ENCODE measurements around the gene KLK4. TPM values are rescaled to one million over a fixed set of nuclear protein-coding genes. Genes with fewer than 3 reads are reported as not detected.

KLK4 gene, protein sequence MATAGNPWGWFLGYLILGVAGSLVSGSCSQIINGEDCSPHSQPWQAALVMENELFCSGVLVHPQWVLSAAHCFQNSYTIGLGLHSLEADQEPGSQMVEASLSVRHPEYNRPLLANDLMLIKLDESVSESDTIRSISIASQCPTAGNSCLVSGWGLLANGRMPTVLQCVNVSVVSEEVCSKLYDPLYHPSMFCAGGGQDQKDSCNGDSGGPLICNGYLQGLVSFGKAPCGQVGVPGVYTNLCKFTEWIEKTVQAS
- 1 to 10 TPM in 3 of 4 donors, not detected in 1; 1.1 to 3.1 (median 1.9) TPM for total RNA-seq

DNA sequence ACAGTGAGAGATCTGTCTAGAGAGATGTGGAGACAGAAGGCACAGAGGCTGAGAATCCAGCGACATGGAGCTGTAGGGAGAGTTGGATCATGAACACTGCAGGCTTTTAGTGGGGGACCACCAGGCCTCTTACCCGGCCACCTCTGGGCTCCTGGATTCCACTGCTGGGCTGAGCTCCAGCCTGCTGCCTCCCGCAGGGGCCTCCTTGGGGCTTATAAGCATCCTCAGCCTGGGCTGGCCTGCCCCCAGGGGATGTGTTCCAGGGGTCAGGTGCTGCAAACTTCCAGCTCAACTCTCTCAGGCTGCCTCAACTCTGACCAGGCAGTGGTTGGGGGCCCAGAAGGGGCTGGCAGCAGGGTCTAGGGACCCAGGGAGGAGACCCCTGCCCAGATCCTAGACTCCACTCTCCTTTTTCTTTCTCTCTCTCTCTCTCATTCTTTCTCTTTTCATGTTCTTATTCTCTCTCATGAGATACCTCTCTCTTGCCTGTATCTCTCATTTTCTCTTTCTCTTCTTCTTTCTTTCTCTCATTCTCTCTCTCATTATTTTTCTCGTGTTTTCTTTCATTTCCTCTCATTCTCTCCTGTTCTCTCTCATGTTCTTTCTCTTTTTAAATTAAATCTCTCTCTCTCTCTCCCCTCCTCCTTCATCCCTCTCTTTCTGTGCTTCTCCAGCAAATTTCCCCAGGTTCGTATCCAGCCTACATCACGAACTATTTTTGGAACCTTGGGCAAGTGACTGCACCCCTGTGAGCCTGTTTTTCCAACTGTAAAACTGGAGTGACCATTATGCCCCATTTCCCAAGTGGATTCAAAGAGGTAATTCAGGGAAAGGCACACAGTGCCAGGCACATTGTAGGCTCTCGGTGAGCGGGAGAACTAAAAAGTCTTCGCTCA, at the start of gene KLK4:
Gene KLK4 (minus strand): TSS at position 190 of the 896 bp plus-strand sequence. CDS start 657 bp downstream, outside the sequence.
- Histone ChIP-seq H3K27ac (no peak within 1 kb of the TSS), H3K9me3 (no peaks in the 10 kb centered on the region), H3K4me3 (replicated peaks in 1 of 3) (no peak within 1 kb of the TSS), H3K4me1 (peaks cover 6 to 12% of the 10 kb centered on the region in 2 donors), H3K36me3 (no peaks in the 10 kb centered on the region), H3K27me3 (no peaks in the 10 kb centered on the region)
- TF ChIP-seq, protein P1, sequence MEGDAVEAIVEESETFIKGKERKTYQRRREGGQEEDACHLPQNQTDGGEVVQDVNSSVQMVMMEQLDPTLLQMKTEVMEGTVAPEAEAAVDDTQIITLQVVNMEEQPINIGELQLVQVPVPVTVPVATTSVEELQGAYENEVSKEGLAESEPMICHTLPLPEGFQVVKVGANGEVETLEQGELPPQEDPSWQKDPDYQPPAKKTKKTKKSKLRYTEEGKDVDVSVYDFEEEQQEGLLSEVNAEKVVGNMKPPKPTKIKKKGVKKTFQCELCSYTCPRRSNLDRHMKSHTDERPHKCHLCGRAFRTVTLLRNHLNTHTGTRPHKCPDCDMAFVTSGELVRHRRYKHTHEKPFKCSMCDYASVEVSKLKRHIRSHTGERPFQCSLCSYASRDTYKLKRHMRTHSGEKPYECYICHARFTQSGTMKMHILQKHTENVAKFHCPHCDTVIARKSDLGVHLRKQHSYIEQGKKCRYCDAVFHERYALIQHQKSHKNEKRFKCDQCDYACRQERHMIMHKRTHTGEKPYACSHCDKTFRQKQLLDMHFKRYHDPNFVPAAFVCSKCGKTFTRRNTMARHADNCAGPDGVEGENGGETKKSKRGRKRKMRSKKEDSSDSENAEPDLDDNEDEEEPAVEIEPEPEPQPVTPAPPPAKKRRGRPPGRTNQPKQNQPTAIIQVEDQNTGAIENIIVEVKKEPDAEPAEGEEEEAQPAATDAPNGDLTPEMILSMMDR (IDR thresholded peaks at IDR 0.05), result no peak
- no peak for TF ChIP-seq POLR2A (IDR thresholded peaks at IDR 0.05)
- WGBS, 2 donors, result 64 to 75% methylated on average over 9 of the region's 9 CpGs
- no peak for DNase-seq
- intact Hi-C loops (cut with DNase I), result no loop called here

DNA sequence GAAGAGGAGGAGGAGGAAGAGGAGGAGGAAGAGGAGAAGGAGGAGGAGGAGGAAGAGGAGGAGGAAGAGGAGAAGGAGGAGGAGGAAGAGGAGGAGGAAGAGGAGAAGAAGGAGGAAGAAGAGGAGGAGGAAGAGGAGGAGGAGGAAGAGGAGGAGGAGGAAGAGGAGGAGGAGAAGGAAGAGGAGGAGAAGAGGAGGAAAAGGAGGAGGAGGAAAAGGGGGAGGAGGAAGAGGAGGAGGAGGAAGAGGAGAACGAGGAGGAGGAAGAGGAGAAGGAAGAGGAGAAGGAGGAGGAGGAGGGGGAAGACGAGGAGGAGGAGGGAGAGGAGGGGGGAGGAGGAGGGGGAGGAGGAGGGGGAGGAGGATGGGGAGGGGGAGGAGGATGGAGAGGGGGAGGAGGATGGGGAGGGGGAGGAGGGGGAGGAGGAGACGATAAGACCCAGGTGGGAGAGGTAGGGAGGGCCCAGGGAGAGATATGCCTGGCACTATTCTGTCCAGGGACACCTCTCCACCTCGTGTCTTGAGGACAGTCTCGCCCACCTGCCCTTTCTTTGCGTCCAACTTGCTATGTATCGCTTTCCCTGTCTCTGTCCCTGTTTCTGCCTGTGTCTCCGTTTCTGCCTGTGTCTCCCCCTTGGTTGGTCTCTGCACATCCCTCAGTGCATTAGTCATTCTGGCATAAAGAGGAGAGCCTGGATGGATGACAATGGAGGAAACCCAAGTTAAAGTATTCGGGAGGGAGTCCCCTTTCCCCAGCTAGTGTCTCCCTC, 48.7 kb upstream of the KLK4 start:
- no peak for TF ChIP-seq POLR2A (IDR thresholded peaks at IDR 0.05)
- TF ChIP-seq, protein P1 (IDR thresholded peaks at IDR 0.05), result no peak
- H3K36me3 ChIP-seq, result no peaks in the 10 kb centered on the region
- intact Hi-C loops (cut with DNase I), result no loop called here
- no peak overlapping the region for H3K4me3 ChIP-seq (replicated peaks in 1 of 3)
- no peak overlapping the region for H3K27ac ChIP-seq
- DNase-seq, result no peak
- no peaks in the 10 kb centered on the region for H3K9me3 ChIP-seq
- no peaks in the 10 kb centered on the region for H3K27me3 ChIP-seq
- WGBS, 2 donors, result 55 to 57% methylated on average over 8 to 9 of the region's 9 CpGs
- H3K4me1 ChIP-seq, result no peaks in the 10 kb centered on the region

DNA sequence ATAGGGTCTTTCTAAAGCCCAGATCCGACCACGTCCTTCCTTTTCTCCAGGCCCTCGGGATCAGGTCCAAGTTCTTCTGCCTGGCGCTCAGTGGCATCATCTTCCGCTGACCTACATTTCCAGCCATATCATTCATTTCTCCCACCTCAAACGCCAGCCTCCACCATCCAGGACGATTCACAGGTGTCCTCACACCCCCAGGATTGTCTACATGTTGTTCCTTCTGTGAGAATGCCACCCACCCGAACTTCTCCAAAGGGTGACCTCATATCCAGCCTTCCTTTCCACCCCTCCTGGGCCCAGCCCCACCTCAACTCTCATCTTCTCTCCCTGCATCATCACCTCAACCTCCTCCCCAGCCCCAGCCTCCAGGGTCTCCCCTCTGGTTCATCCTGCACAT, 46.4 kb upstream of the KLK4 start:
- no peaks in the 10 kb centered on the region for H3K27me3 ChIP-seq
- 80 to 84% methylated on average over 8 of the region's 8 CpGs for WGBS, 2 donors
- no peak for TF ChIP-seq POLR2A (IDR thresholded peaks at IDR 0.05)
- TF ChIP-seq, protein P1 (IDR thresholded peaks at IDR 0.05), result no peak
- H3K27ac ChIP-seq, result no peak overlapping the region
- H3K36me3 ChIP-seq, result no peaks in the 10 kb centered on the region
- intact Hi-C loops (cut with DNase I), result no loop called here
- H3K4me3 ChIP-seq (replicated peaks in 1 of 3), result no peak overlapping the region
- no peaks in the 10 kb centered on the region for H3K9me3 ChIP-seq
- no peaks in the 10 kb centered on the region for H3K4me1 ChIP-seq
- DNase-seq, result no peak

DNA sequence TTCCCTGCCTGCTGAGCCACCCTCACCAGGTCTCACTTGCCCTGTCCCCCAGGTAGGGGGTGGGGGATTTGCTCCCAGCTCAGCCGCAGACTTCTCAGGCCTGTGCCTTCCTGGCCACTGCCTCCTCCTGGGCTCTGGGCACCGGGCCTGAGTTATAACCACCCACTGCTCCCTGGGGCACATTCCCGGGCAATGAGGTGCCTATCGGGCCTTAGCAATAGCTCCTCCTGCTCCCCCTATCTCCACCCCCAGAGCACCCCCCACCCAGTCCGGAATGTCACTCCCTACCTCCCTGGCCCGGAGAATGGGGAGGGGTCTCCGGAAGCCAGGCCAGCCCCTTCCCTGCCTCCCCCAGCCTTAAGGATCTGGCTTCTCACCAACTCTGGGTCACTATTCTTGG, 41.7 kb upstream of the KLK4 start, which contains the start of gene KLK5:
Gene KLK5 (minus strand): TSS at position 129 of the 400 bp plus-strand sequence. CDS start 381 bp downstream, outside the sequence.
- no peak for DNase-seq
- no peak for TF ChIP-seq POLR2A (IDR thresholded peaks at IDR 0.05)
- TF ChIP-seq, protein P1 (IDR thresholded peaks at IDR 0.05), result no peak
- Histone ChIP-seq H3K27me3 (no peaks in the 10 kb centered on the region), H3K9me3 (no peaks in the 10 kb centered on the region), H3K36me3 (no peaks in the 10 kb centered on the region), H3K4me3 (replicated peaks in 1 of 3) (no peak within 1 kb of the TSS), H3K27ac (no peak within 1 kb of the TSS), H3K4me1 (no peaks in the 10 kb centered on the region)
- intact Hi-C loops (cut with DNase I), result no loop called here
- WGBS, 2 donors, result 3 to 12% methylated on average over 4 to 6 of the region's 7 CpGs

Measured in thyroid gland (tissue), 4 donors.